Activated CD4-positive, CD25-positive, alpha-beta regulatory T cell treated with anti-CD3 and anti-CD28 coated beads, Interleukin-2, amount 50 U/mL, for 72 hours (primary cell): ENCODE measurements around the gene ABCB6.

ENCODE experiments used
- DNase-seq: peaks from one replicate; pipeline ENCODE4 v3.0.0; 2021

Gene ABCB6

GRCh38 chr2:219182331-219183150 lies 36.2 kb downstream of the ABCB6 start:
- DNase-seq, result no peak

GRCh38 chr2:219181531-219181930 lies 37.2 kb downstream of the ABCB6 start:
- no peak for DNase-seq

DNA sequence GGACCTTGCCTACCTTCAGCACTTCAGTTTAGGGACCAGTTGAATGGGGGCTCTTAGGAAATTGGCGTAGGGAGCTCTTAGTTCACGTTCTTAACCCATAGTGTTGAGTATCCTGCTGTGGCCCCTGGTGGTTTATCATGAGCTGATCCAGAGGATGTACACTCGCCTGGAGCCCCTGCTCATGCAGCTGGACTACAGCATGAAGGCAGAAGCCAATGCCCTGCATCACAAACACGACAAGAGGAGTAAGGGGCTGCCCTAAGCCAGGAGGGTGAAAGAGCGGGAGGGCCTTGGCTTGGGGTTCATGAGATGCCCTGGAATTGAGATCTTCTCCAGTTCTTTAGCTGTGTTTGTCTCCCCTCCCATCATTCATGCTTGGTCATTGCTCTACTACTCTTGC lies 37.8 kb downstream of the ABCB6 start:
- DNase-seq, result no peak

GRCh38 chr2:219179601-219180465 lies 38.9 kb downstream of the ABCB6 start:
- DNase-seq, result no peak

DNA sequence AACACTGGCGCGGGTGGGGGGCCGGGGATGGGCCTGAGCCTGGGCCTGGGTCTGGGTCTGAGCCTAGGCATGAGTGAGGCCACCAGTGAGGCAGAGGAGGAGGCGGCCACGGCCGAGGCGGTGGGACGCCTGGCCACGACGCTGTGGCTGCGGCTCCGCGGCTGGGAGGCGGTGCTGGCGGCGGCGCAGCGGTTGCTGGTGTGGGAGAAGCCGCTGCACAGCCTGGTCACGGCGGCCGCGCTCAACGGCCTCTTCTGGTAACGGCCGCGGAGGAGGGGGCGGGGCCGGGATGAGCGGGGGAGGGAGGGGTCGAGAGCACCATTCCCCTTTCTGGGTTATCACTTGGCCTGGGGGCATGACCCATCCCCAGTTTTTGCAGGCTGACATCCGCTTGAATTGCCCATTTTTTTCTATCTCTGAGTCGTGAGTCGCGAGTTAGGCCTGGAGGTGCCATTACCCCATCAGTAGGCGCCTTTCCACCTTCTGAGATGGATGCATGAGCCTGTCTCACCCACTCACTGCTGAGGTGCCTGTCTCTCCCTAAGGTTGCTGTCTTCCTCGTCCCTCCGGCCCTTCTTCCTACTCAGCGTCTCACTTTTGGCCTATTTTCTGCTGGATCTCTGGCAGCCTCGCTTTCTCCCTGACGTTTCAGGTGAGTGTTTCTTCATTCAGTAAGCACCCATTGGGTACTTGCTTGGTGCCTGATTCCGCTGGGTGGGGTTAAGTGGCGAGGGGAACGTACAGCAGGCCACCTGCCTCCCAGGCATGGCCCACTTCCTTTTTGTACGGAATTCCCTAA lies 40.2 kb downstream of the ABCB6 start:
- peak; percentile 70 for DNase-seq

GRCh38 chr2:219177552-219178376 lies 41.0 kb downstream of the ABCB6 start, which contains the start of gene RETREG2:
Gene RETREG2, plus strand, starts transcription at chr2:219178275. Its CDS starts 78 bp downstream, at chr2:219178353.
- peak; percentile 78 for DNase-seq

- DNase-seq, result peak; percentile 91
These were observed 41.8 kb downstream of the ABCB6 start, which contains the start of gene CNPPD1 for GRCh38 chr2:219176818-219177551. Gene CNPPD1, minus strand, starts transcription at chr2:219176925. Its CDS starts 97 bp downstream, at chr2:219176828.

DNA sequence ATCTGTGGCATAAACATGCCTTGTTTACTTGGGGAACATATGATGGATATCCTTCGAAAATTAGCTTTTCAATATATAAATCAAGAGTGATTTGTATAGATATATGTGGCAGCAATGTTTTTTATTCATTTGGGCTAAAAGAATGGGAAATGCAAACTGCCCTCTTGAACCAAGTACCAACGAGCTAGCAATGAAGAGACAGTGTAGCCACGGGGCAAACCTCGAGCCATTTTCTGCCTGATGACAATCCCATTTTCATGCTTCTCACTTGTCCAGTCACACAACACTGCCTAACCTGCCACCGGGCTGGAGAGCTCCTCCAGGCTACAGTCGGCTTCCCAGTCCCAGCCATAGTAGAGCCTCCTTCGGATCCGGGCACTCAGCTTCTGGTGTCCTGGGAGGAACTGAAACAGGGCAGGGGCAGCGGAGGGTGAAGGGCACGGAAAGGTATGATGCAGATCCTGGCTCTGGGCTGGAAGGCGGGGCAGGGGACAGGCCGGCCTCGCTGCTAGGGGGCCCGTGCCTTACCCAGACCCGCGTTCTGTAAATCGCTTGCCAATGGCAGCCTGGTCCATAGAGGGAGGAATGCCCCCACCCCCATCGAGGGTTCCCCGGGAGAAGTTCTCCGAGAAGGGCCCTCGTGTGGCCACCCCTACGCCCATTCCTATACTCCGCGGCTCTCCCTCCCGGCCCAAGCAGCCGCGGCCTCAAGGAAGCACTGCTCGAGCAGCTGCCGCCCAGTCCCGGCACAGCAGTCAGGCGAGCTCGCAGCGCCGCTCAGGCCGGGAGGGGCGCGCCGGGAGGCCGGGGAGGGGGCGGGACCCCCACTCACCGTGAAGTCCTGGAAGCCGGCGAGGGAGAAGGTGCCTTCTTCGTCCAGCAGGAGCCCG lies 42.6 kb downstream of the ABCB6 start:
- peak; percentile 54 for DNase-seq

GRCh38 chr2:219175486-219175885 lies 43.3 kb downstream of the ABCB6 start:
- DNase-seq, result no peak

- DNase-seq, result no peak
These were observed 44.0 kb downstream of the ABCB6 start for GRCh38 chr2:219174801-219175200.

DNA sequence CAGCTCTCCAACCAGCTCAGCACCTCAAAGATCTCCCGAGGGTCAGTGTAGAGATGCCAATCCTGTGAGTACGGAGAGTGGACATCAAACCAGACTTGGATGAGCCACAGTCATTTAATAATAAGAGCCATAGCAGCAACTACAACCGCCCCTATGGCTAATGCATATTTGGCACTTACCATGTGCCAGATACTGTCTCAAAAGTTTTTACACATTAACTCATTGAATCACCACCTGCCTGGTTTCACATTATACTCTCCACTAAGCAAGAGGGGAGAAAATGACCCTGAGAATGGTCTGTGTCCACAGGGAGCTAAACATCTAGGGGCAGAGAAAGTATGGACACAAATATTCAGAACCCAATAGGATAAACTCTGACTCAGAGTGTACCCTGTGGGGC lies 44.6 kb downstream of the ABCB6 start:
- DNase-seq, result no peak

GRCh38 chr2:219173176-219173575 lies 45.6 kb downstream of the ABCB6 start:
- no peak for DNase-seq

DNA sequence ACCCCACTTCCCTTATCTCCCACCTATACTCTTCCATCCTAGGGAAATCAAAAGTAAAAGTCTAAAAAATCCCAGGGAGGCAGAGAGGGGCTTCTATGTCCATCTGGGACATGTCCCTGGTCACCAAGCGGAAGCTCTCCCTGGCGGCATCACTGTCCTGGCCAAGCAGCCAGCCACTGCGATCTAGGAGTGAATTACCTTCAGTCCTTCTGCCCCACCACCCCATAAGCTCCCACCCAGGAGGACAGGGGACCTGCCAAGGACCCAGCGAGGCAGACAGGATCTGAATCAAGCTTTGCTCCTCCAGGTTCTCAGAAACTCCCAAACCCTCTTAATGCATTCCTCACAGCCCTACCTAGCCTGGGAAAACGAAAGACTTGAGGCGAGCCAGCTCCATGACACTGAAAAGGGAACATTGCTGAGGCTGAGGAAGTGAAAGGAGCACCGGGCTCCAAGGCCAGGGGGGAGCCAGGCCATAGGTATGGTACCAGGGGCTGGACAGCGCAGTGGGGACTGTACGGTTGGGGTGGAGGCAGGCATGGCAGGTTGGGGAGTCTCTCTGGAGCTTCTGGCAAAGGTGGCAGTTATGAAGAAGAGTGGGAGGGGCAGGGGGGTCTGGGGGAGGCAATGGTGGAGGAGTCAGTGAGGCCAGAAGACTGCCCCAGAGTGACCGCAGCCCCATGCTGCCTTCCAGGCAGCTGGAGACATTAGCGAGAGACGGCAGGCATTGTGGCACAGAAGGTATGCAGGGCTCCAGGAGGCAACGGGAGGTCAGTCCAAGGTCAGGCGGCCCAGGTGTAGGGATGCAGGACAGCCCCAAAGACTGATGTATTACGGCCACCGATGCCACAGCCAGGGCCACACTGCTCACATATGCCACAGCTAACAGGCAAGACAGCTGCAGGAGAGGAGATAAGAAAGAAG lies 46.3 kb downstream of the ABCB6 start:
- no peak for DNase-seq

DNA sequence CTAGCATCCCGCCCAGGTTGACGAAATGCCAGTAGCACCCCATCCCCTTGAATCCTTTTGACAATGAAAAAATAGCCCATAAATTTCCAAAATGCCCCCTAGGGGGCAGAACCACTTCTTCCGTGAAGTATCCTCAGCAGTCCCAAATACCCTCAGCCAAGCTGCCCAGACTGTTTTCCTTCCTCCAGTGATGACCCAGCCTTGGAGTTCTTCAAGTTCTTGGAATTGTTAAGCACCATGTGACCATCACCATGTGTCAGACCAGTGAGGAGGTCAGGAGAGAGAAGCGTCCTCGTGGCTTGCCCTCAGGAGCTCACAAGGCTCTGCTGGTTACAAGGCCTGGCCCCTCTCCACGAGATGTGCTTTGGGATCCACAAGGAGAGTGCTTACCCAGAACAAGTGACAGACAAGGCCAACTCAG lies 47.5 kb downstream of the ABCB6 start:
- DNase-seq, result no peak

GRCh38 chr2:219169930-219170654 lies 48.7 kb downstream of the ABCB6 start, which contains the start of gene SLC23A3:
Gene SLC23A3, minus strand, starts transcription at chr2:219170029. Its CDS starts 45 bp downstream, at chr2:219169984.
- DNase-seq, result no peak

- no peak for DNase-seq
These were observed 49.8 kb downstream of the ABCB6 start for GRCh38 chr2:219168932-219169331.

DNA sequence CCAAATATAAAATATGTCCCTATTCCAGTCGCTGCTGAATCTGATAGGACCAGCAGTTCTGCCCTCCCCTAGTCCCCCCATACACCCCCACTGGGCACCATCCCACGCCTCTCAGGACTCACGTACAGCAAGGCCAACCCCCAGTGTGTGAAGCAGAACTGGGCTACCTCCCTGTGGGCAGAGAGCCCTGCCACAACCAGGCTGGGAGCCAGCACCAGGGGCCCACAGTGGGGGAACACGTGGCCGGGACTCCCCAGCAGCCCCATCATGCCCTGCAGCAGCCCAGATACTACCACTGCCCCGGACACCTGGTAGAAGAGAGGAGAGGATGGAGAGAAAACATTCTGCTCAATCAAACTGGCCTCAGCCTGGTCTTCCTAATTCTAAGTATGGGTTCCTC lies 50.2 kb downstream of the ABCB6 start:
- no peak for DNase-seq

- DNase-seq, result no peak
These were observed 50.8 kb downstream of the ABCB6 start for GRCh38 chr2:219167997-219168396.
